Psoas muscle (tissue), 8 donors: ENCODE data around the gene EPHB6. TPM values are rescaled to one million over a fixed set of nuclear protein-coding genes. Genes with fewer than 3 reads are reported as not detected.

Experiments
- ATAC-seq, 4 donors: fragments of 200-7000 bp; cut with Tn5 transposase; one replicate each; pipeline ENCODE4 v1.9.1; 2020; ENCODE audit warnings: moderate library complexity in 3 of 4, mild to moderate bottlenecking in 2 of 4
- DNase-seq, 2 donors: peaks; one replicate each; pipeline ENCODE4 v3.0.0-alpha.2; 2020
- H3K27ac ChIP-seq: fragments of 200-600 bp; one replicate; pipeline ENCODE4 v1.8.0; 2022
- H3K27me3 ChIP-seq, 3 donors: fragments of 200-600 bp in 1 of 3; one replicate each; pipeline versions ENCODE4 v1.6.1 to v1.8.0; 2013 to 2022; ENCODE audit warnings: low read length in 2 of 3, mild to moderate bottlenecking in 2 of 3, moderate library complexity in 1 of 3; ENCODE audit not compliant: insufficient read depth in 3 of 3
- H3K36me3 ChIP-seq, 2 donors: fragments of 200-600 bp in 1 of 2; one replicate each; pipeline versions ENCODE4 v1.6.1 to v1.8.0; 2013 to 2022; ENCODE audit warnings: low read depth in 1 of 2, mild to moderate bottlenecking in 1 of 2, moderate library complexity in 1 of 2; ENCODE audit not compliant: insufficient read depth in 1 of 2
- H3K4me1 ChIP-seq: fragments of 200-600 bp; one replicate; pipeline ENCODE4 v1.8.0; 2022
- H3K4me3 ChIP-seq: fragments of 200-600 bp; one replicate; pipeline ENCODE4 v1.8.0; 2022; ENCODE audit warnings: mild to moderate bottlenecking
- H3K9me3 ChIP-seq: fragments of 200-600 bp; one replicate; pipeline ENCODE4 v1.8.0; 2022
- CTCF ChIP-seq: fragments of 200-600 bp; IDR thresholded peaks from one replicate; pipeline ENCODE4 v1.8.0; 2022; ENCODE audit warnings: antibody characterized with exemption
- WGBS, 3 donors: extraction: QIAGEN DNeasy Blood & Tissue Kit; methylation state at CpG; one replicate each; pipeline versions ENCODE4 v1.1.6 to v1.1.7; 2013; 5-methylcytosine and 5-hydroxymethylcytosine counted together
- intact Hi-C, 2 donors: fragments of 100-400 bp; cut with DNase I; formaldehyde crosslinking; loops; one replicate each; pipeline versions ENCODE4 v1.11.0 to v1.14.2; 2022
- polyA plus RNA-seq, 3 donors: library from polyadenylated mRNA; stranded (reverse); fragments of 200-250 nt; gene quantifications; one replicate each; pipeline ENCODE4 v1.2.3, GENCODE V29; 2013
- total RNA-seq, 4 donors: library from RNA; stranded (reverse); fragmentation: NEBNext Ultra II Directional in 2 of 4; extraction: Animal tissue kit (Norgen Biotek cat#: 25700) in 2 of 4; gene quantifications; one replicate each; pipeline versions ENCODE4 v1.2.1 to v1.2.4, GENCODE V29; 2021 to 2023
- donor health status: healthy with polysubstance abuse.
- donor health status: DM: no; HTN: no; CAD: no; lungs with moderate emphysema.
- donor health status: Bipolar disorder and iron deficiency.
- donor health status: healthy.
- donor health status: DM: yes; HTN: yes; CAD: no.
- donor health status: DM: no; HTN: no; CAD: no.
- donor health status: DM: no; HTN: no; CAD: no.
- donor health status: DM: yes; HTN: yes; CAD: no.

The EPHB6 gene
- total and polyA plus RNA-seq, 7 donors, result 0.57 to 5.7 (median 2.9) TPM

GRCh38 chr7:142827951-142828500, 26.9 kb upstream of the EPHB6 start:
- DNase-seq (no peak), ATAC-seq (no peak)
- TF ChIP-seq CTCF, result no peak
- WGBS, 3 donors, result 8 to 13% (median 12%) methylated on average over 1 of the region's 1 CpG
- Histone ChIP-seq H3K4me1 (no peaks in the 10 kb centered on the region), H3K27ac (no peak overlapping the region), H3K4me3 (no peak overlapping the region), H3K27me3 (peaks cover 0 to 5% (median 0%) of the 10 kb centered on the region in 3 donors), H3K9me3 (no peaks in the 10 kb centered on the region), H3K36me3 (no peaks in the 10 kb centered on the region)
- intact Hi-C loops, result no loop called here

GRCh38 chr7:142832417-142832816, 22.5 kb upstream of the EPHB6 start:
- intact Hi-C loops, result no loop called here
- WGBS, 3 donors, result 72 to 80% (median 75%) methylated on average over 2 of the region's 2 CpGs
- H3K4me3 ChIP-seq, result no peak overlapping the region
- no peak overlapping the region for H3K27ac ChIP-seq
- no peaks in the 10 kb centered on the region for H3K9me3 ChIP-seq
- H3K27me3 ChIP-seq, result no peaks in the 10 kb centered on the region
- DNase-seq (no peak), ATAC-seq (no peak)
- H3K4me1 ChIP-seq, result no peaks in the 10 kb centered on the region
- TF ChIP-seq CTCF, result no peak
- H3K36me3 ChIP-seq, result no peaks in the 10 kb centered on the region

- Histone ChIP-seq H3K36me3 (no peaks in the 10 kb centered on the region), H3K9me3 (no peaks in the 10 kb centered on the region), H3K27me3 (no peaks in the 10 kb centered on the region), H3K4me3 (no peak overlapping the region), H3K4me1 (no peaks in the 10 kb centered on the region), H3K27ac (no peak overlapping the region)
- intact Hi-C loops, result no loop called here
- ATAC-seq, result no peak
- no peak for TF ChIP-seq CTCF
- 72 to 81% (median 75%) methylated on average over 6 of the region's 6 CpGs for WGBS, 3 donors
- no peak for DNase-seq
Observed at GRCh38 chr7:142833174-142834048, 21.5 kb upstream of the EPHB6 start.

- no peaks in the 10 kb centered on the region for H3K36me3 ChIP-seq
- DNase-seq (no peak), ATAC-seq (no peak)
- H3K9me3 ChIP-seq, result no peaks in the 10 kb centered on the region
- H3K4me3 ChIP-seq, result no peak overlapping the region
- WGBS, 3 donors, result 18 to 43% (median 21%) methylated on average over 3 of the region's 3 CpGs
- H3K4me1 ChIP-seq, result no peaks in the 10 kb centered on the region
- no peaks in the 10 kb centered on the region for H3K27me3 ChIP-seq
- TF ChIP-seq CTCF, result no peak
- intact Hi-C loops, result no loop called here
- no peak overlapping the region for H3K27ac ChIP-seq
Observed at GRCh38 chr7:142835487-142835886, 19.4 kb upstream of the EPHB6 start.
